Fibroblast of lung (primary cell): ENCODE measurements around the gene RHOB.

Experiments used
- CTCF ChIP-seq, 2 donors: IDR thresholded peaks in 1 of 2; conservative IDR thresholded peaks in 1 of 2; 1 replicate in 1 of 2; 2 replicates in 1 of 2; pipeline ENCODE4 v1.5.1; 2011 to 2012; ENCODE audit warnings: low read length in 2 of 2, control low read depth in 1 of 2, inconsistent platforms in 1 of 2, low read depth in 1 of 2, mild to moderate bottlenecking in 1 of 2
- EZH2 ChIP-seq: IDR thresholded peaks from 2 replicates; pipeline ENCODE4 v1.5.1; 2012; ENCODE audit warnings: low read length, control low read depth, mild to moderate bottlenecking; ENCODE audit errors: missing control alignments

- TF ChIP-seq CTCF (conservative IDR thresholded peaks at IDR 0.05 in 1 of 2, IDR thresholded peaks at IDR 0.05 in 1 of 2; ENCODE audit: low read depth in 1 of 2, low read length in 2 of 2) (no peak), EZH2 (no peak)
These were observed 18.8 kb upstream of the RHOB start for GRCh38 chr2:20427931-20428526.
